ENCODE results near the gene ZCWPW1. TPM values are rescaled to one million over a fixed set of nuclear protein-coding genes. Genes with fewer than 3 reads are reported as not detected.
"Not testable (repeated sequence)": the region's sequence is repeated elsewhere in the genome, so short reads cannot be mapped to it uniquely, and the experiment has no call there.

ZCWPW1 gene
- total RNA-seq, 1 donor from 2014 or later, result 5.0 TPM

DNA sequence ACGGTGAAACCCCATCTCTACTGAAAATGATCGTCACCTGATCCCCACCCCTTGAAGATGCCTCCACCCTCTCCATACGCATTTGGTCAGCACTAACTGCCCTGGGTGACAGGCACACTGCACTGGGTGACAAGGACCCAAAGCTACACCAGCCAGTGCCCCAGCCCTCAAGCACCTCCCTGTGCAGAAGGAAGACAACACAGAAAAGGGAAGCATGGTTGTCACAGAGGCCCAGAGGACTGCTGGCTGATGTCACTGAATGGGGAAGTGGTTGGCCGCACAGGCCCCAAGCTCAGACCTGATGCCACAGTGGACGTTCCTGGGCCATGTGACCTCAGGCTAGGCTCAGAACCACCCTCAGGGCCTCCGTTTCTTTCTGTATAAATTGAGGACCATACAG, 59.4 kb downstream of the ZCWPW1 start:
- Mint-ChIP-seq H3K4me3 (ENCODE audit: unreplicated experiment) (no peak overlapping the region), H3K36me3 (ENCODE audit: unreplicated experiment) (peaks cover 5% of the 10 kb centered on the region), H3K9me3 (ENCODE audit: unreplicated experiment) (no peaks in the 10 kb centered on the region), H3K4me1 (ENCODE audit: unreplicated experiment) (no peaks in the 10 kb centered on the region), H3K27ac (ENCODE audit: unreplicated experiment) (no peak overlapping the region), H3K27me3 (ENCODE audit: unreplicated experiment) (no peaks in the 10 kb centered on the region)
- TF ChIP-seq, protein P1, sequence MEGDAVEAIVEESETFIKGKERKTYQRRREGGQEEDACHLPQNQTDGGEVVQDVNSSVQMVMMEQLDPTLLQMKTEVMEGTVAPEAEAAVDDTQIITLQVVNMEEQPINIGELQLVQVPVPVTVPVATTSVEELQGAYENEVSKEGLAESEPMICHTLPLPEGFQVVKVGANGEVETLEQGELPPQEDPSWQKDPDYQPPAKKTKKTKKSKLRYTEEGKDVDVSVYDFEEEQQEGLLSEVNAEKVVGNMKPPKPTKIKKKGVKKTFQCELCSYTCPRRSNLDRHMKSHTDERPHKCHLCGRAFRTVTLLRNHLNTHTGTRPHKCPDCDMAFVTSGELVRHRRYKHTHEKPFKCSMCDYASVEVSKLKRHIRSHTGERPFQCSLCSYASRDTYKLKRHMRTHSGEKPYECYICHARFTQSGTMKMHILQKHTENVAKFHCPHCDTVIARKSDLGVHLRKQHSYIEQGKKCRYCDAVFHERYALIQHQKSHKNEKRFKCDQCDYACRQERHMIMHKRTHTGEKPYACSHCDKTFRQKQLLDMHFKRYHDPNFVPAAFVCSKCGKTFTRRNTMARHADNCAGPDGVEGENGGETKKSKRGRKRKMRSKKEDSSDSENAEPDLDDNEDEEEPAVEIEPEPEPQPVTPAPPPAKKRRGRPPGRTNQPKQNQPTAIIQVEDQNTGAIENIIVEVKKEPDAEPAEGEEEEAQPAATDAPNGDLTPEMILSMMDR (IDR thresholded peaks at IDR 0.05), result no peak
- DNase-seq (ENCODE audit: extremely low spot score, unreplicated experiment), result no peak

DNA sequence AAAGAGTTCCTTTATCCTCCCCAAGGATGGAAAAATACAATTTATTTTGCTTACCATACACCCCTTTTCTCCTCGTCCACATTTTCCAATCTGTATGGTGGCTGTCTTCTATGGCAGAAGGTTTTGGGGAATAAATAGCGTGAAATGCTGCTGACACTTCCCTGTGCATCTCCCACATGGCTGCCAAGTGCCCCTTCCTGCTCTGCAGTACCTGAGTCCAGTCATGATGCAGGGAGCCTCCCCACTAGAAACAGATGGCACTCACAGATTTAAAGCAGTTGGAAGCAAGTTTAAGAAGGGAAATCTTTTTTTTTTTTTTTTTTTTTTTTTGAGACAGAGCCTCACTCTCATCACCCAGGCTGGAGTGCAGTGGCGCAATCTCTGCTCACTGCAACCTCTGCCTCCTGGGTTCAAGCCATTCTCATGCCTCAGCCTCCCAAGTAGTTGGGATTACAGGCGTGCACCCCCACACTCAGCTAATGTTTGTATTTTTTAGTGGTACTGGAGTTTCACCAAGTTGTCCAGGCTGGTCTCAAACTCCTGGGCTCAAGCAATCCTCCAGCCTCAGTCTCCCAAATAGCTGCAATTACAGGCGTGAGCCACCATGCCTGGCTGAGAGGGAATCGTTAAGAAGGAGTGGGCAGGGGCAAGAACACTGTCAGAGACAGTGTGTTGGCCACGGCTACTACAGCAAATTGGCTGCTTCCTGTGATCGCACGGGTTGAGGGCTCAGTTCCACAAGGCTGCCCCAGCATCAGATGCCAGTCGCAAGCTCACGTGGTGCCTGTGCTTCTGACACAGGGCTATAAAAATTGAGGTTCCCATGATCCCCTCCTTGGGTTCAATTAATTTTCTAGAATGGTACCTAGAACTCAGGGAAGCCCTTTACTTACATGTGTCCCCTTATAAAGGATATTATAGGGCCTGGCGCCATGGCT, 60.6 kb downstream of the ZCWPW1 start:
- H3K9me3 Mint-ChIP-seq (ENCODE audit: unreplicated experiment), result no peaks in the 10 kb centered on the region
- TF ChIP-seq, protein P1 (IDR thresholded peaks at IDR 0.05), result no peak
- H3K4me1 Mint-ChIP-seq (ENCODE audit: unreplicated experiment), result no peaks in the 10 kb centered on the region
- peaks cover 15% of the 10 kb centered on the region for H3K36me3 Mint-ChIP-seq (ENCODE audit: unreplicated experiment)
- no peaks in the 10 kb centered on the region for H3K27me3 Mint-ChIP-seq (ENCODE audit: unreplicated experiment)
- no peak overlapping the region for H3K4me3 Mint-ChIP-seq (ENCODE audit: unreplicated experiment)
- DNase-seq (ENCODE audit: extremely low spot score, unreplicated experiment), result no peak
- H3K27ac Mint-ChIP-seq (ENCODE audit: unreplicated experiment), result no peak overlapping the region

DNA sequence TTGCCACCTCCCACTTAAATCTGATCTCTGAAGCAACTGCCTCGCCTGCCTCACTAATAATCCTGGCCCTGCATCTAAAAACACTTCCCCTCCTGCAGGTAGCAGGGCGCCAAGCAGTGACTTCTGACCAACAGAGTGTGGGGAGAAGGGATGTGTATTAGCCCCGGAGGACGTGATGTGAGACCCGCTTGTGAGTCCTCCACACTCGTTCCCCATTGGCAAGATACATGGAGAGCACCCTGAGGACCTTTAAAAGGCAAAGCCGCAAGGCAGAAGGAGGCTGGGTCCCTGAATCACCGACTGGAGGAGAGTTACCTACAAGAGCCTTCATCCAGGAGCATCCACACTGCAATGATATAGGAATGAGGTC, 61.3 kb downstream of the ZCWPW1 start:
- Mint-ChIP-seq H3K4me3 (ENCODE audit: unreplicated experiment) (no peak overlapping the region), H3K36me3 (ENCODE audit: unreplicated experiment) (peaks cover 22% of the 10 kb centered on the region), H3K27me3 (ENCODE audit: unreplicated experiment) (no peaks in the 10 kb centered on the region), H3K9me3 (ENCODE audit: unreplicated experiment) (no peaks in the 10 kb centered on the region), H3K4me1 (ENCODE audit: unreplicated experiment) (no peaks in the 10 kb centered on the region), H3K27ac (ENCODE audit: unreplicated experiment) (no peak overlapping the region)
- DNase-seq (ENCODE audit: extremely low spot score, unreplicated experiment), result no peak
- TF ChIP-seq, protein P1 (IDR thresholded peaks at IDR 0.05), result no peak

DNA sequence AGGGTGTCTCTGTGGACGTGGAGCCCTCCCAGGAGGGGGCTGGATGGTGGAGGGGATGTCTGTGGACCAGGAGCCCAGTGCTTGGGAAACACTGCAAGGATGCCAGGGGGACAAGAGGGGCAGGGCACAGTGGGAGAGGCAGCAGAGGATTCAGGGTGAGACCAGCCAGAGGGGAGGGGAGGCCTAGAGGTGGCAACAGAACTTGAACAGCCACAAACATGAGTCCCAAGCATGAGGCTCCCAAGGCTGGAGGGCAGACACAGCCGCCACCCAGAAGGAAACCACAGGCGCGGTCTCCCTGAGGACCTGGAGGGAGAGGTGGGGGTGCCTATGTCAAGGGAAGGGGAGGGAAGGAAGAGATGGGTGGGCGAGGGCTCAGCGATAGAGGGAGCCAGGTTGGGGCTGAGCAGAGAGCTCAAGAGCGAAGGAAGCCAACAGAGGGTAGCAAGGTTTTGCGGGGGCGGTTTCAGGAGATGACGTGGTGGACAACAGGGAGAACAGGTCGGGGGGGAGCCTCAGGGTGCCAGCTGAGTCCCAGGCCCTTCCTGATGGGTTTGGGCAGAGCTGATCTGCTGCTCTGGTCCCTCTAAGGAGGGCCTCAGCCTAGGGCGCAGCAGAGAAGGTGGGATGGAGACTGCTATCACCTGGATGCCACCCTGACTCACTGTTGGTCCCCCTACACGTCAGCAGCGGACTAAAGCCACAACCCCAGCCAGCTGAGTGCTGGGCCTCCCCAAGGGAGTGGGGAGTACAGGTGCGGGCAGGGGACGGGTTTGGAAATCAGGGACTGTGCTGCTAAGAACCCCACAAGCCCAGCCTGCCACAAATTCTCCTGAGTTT, 61.9 kb downstream of the ZCWPW1 start:
- TF ChIP-seq, protein P1 (IDR thresholded peaks at IDR 0.05), result no peak
- DNase-seq (ENCODE audit: extremely low spot score, unreplicated experiment), result no peak
- Mint-ChIP-seq H3K9me3 (ENCODE audit: unreplicated experiment) (no peaks in the 10 kb centered on the region), H3K36me3 (ENCODE audit: unreplicated experiment) (peaks cover 27% of the 10 kb centered on the region), H3K4me1 (ENCODE audit: unreplicated experiment) (no peaks in the 10 kb centered on the region), H3K27ac (ENCODE audit: unreplicated experiment) (no peak overlapping the region), H3K4me3 (ENCODE audit: unreplicated experiment) (no peak overlapping the region), H3K27me3 (ENCODE audit: unreplicated experiment) (no peaks in the 10 kb centered on the region)

DNA sequence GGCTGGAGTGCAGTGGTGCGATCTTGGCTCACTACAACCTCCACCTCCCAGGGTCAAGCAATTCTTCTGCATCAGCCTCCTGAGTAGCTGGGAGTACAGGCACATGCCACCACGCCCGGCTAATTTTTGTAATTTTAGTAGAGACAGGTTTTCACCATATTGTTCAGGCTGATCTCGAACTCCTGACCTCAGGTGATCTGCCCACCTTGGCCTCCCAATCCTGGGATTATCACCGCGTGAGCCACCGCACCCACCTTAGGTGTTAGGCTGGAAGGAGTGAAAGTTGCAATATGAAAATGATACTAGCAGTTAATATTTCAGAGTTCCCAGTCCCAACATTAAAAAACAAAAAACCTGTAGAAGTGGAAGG, 62.5 kb downstream of the ZCWPW1 start:
- H3K9me3 Mint-ChIP-seq (ENCODE audit: unreplicated experiment); DNase-seq (ENCODE audit: extremely low spot score, unreplicated experiment); H3K27ac Mint-ChIP-seq (ENCODE audit: unreplicated experiment); H3K27me3 Mint-ChIP-seq (ENCODE audit: unreplicated experiment); H3K4me1 Mint-ChIP-seq (ENCODE audit: unreplicated experiment); H3K4me3 Mint-ChIP-seq (ENCODE audit: unreplicated experiment): not testable (repeated sequence)
- peaks cover 29% of the 10 kb centered on the region for H3K36me3 Mint-ChIP-seq (ENCODE audit: unreplicated experiment)
